Dedifferentiated amniotic fluid mesenchymal stem cell (primary cell): ENCODE results near the gene PCDHB2.
"Not testable (repeated sequence)": the region's sequence is repeated elsewhere in the genome, so short reads cannot be mapped to it uniquely, and the experiment has no call there.

ENCODE experiments used
- DNase-seq: peaks from one replicate; pipeline ENCODE4 v3.0.0-alpha.2; 2016; ENCODE audit errors: extremely low spot score

The PCDHB2 gene

GRCh38 chr5:141094481-141095262 lies at the start of gene PCDHB2:
PCDHB2 (plus strand) TSS chr5:141094615; CDS start chr5:141094791, 176 bp downstream.
- no peak for DNase-seq

- no peak for DNase-seq
Measured at GRCh38 chr5:141050622-141051520, 43.5 kb upstream of the PCDHB2 start, which contains the start of gene PCDHB1. PCDHB1 (plus strand) TSS chr5:141051374; CDS start chr5:141051471, 97 bp downstream.

- DNase-seq, result no peak
Measured at GRCh38 chr5:141051521-141051866, 42.9 kb upstream of the PCDHB2 start.

- no peak for DNase-seq
Measured at GRCh38 chr5:141077826-141078225, 16.6 kb upstream of the PCDHB2 start.

GRCh38 chr5:141082228-141082627 lies 12.2 kb upstream of the PCDHB2 start:
- no peak for DNase-seq

GRCh38 chr5:141084487-141084989 lies 9.9 kb upstream of the PCDHB2 start:
- no peak for DNase-seq

GRCh38 chr5:141095263-141095641 lies 837 bp downstream of the PCDHB2 start:
- no peak for DNase-seq

GRCh38 chr5:141096181-141096580 lies 1.8 kb downstream of the PCDHB2 start:
- DNase-seq, result not testable (repeated sequence)

GRCh38 chr5:141096586-141096985 lies 2.2 kb downstream of the PCDHB2 start:
- DNase-seq, result not testable (repeated sequence)

- DNase-seq, result no peak
Measured at GRCh38 chr5:141100243-141100805, 5.9 kb downstream of the PCDHB2 start, which contains the start of gene PCDHB3. PCDHB3 (plus strand) TSS chr5:141100473; CDS start chr5:141100650, 177 bp downstream.

GRCh38 chr5:141101059-141101458 lies 6.6 kb downstream of the PCDHB2 start:
- no peak for DNase-seq

GRCh38 chr5:141102070-141102469 lies 7.7 kb downstream of the PCDHB2 start:
- DNase-seq, result not testable (repeated sequence)

GRCh38 chr5:141102471-141102870 lies 8.1 kb downstream of the PCDHB2 start:
- not testable (repeated sequence) for DNase-seq

GRCh38 chr5:141105350-141105749 lies 10.9 kb downstream of the PCDHB2 start:
- no peak for DNase-seq

GRCh38 chr5:141119250-141119649 lies 24.8 kb downstream of the PCDHB2 start:
- no peak for DNase-seq

GRCh38 chr5:141121563-141121962 lies 27.1 kb downstream of the PCDHB2 start, which contains the start of gene PCDHB4:
PCDHB4 (plus strand) TSS chr5:141121818; CDS start chr5:141121999, 181 bp downstream.
- no peak for DNase-seq

- no peak for DNase-seq
Measured at GRCh38 chr5:141121985-141122384, 27.6 kb downstream of the PCDHB2 start.

GRCh38 chr5:141123396-141124135 lies 29.2 kb downstream of the PCDHB2 start:
- not testable (repeated sequence) for DNase-seq

GRCh38 chr5:141127305-141127704 lies 32.9 kb downstream of the PCDHB2 start:
- DNase-seq, result no peak

- DNase-seq, result no peak
Measured at GRCh38 chr5:141135030-141135717, 40.8 kb downstream of the PCDHB2 start, which contains the start of gene PCDHB5. PCDHB5 (plus strand) TSS chr5:141135206; CDS start chr5:141135435, 229 bp downstream.
